Activated naive CD4-positive, alpha-beta T cell treated with anti-CD3 and anti-CD28 coated beads, Interleukin-2, amount 10 ng/mL, durations not matched to agents 7 days and 5 days (primary cell): Measurements from ENCODE around the gene ATF2.
A peak's percentile ranks its signal among the peaks of the same experiment; 100 is the strongest.

Experiments used
- CTCF ChIA-PET: fragments of 350-600 bp; sonication (Branson Sonifier 250); formaldehyde crosslinking; loops from one replicate; lab custom pipeline; 2021; ENCODE audit warnings: antibody characterized with exemption; lab: Charles Lee
- DNase-seq: peaks from one replicate; pipeline ENCODE4 v3.0.0-alpha.2; 2020
- H3K27ac Mint-ChIP-seq: one replicate; pipeline ENCODE4 v1.8.0; 2021; ENCODE audit warnings: mild to moderate bottlenecking, moderate library complexity, mixed read lengths
- H3K27me3 Mint-ChIP-seq: one replicate; pipeline ENCODE4 v1.8.0; 2021; ENCODE audit warnings: mild to moderate bottlenecking, mixed read lengths
- H3K36me3 Mint-ChIP-seq: one replicate; pipeline ENCODE4 v1.8.0; 2021; ENCODE audit warnings: mixed read lengths
- H3K4me1 Mint-ChIP-seq: one replicate; pipeline ENCODE4 v1.8.0; 2021; ENCODE audit warnings: mixed read lengths
- H3K4me3 Mint-ChIP-seq: one replicate; pipeline ENCODE4 v1.8.0; 2021; ENCODE audit warnings: mild to moderate bottlenecking, moderate library complexity, mixed read lengths
- H3K9me3 Mint-ChIP-seq: one replicate; pipeline ENCODE4 v1.8.0; 2021; ENCODE audit warnings: mixed read lengths

The ATF2 gene, protein sequence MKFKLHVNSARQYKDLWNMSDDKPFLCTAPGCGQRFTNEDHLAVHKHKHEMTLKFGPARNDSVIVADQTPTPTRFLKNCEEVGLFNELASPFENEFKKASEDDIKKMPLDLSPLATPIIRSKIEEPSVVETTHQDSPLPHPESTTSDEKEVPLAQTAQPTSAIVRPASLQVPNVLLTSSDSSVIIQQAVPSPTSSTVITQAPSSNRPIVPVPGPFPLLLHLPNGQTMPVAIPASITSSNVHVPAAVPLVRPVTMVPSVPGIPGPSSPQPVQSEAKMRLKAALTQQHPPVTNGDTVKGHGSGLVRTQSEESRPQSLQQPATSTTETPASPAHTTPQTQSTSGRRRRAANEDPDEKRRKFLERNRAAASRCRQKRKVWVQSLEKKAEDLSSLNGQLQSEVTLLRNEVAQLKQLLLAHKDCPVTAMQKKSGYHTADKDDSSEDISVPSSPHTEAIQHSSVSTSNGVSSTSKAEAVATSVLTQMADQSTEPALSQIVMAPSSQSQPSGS

DNA sequence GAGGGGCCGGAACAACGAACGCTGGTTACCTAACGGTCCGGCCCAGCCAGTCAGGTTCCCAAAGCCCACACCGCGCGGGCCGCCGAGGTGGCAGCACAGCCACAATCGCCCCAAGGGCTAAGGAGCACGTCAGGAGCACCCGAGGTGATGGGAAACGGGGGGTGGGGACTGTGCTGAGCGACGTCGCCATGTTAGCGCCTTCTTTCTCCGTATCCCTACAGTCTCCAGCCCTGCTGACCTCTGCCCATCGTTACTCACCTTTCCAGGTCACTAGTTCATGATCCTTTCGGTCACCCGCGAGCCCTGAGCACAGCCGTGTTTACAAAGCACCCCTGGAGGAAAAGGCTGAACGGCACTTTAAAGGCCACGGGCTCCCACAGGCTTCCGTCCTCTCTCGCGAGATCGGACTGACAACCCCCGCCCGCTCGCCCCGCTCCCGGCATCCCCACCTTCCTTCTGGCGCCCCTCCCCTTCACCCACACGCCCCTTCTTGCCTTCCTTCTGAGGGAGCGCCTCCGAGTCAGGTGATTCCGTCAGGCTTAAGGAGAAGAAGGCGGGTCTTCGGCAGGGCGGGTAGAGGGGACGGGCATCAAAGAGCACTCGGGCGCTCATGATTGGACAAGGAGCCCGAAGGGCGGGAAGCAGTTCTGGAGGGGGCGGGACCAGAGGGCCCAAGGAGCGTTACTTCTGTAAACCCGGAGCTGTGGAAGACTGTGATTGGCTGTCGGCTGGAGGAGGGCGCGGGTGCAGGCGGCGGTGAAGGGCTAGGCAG, at the start of gene ATF2:
Gene ATF2, minus strand, starts transcription at position 412 of the 772 bp plus-strand sequence. CDS start 31,760 bp downstream, outside the sequence.
- peaks cover 63% of the 10 kb centered on the region for H3K4me1 Mint-ChIP-seq
- CTCF ChIA-PET, result no interaction called here
- no peaks in the 10 kb centered on the region for H3K27me3 Mint-ChIP-seq
- H3K9me3 Mint-ChIP-seq, result no peaks in the 10 kb centered on the region
- peak within 1 kb of the TSS; percentile 98 for H3K27ac Mint-ChIP-seq
- peaks cover 17% of the 10 kb centered on the region for H3K36me3 Mint-ChIP-seq
- DNase-seq, result peak; percentile 99
- H3K4me3 Mint-ChIP-seq, result peak within 1 kb of the TSS; percentile 99

DNA sequence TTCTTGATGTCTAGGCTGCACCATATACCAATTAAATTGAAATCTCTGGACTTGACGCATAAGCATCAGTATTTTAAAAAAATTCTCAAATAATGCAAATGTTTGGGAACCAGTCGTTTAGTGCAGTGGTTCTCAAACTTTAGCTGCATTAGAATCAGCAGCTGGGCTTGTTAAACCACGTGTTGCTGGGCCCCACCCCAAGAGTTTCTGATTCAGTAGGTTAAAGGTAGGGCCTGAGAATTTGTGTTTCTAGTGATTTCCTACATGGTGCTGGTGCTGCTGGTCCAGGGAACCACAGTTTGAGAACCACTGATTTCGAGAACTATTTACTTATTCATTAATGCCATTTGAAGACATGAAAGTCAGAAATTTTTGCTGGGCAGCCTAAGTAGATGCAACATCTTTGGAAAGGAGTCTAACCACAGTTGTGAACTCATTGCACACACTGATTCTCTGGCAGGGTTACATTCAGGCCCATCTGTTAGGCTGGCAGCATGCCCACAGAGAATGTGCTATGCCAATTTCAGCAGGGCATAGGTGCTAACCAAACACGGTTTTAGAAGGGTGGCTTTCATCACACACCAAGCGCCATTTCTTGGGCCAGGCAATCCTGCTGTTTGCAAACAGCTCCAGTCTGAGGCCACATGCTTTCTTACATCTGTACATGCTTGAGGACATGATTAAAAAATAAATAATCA, 39.9 kb upstream of the ATF2 start:
- Mint-ChIP-seq H3K27ac (no peak overlapping the region), H3K4me1 (peaks cover 4% of the 10 kb centered on the region), H3K4me3 (no peak overlapping the region), H3K36me3 (no peaks in the 10 kb centered on the region), H3K27me3 (peaks cover 7% of the 10 kb centered on the region), H3K9me3 (no peaks in the 10 kb centered on the region)
- no peak for DNase-seq
- CTCF ChIA-PET, result interaction anchor here (1.5 kb wide), 1 partner anchor 43 kb away, joined by 3 read pairs; no protein-coding TSS in a partner anchor

DNA sequence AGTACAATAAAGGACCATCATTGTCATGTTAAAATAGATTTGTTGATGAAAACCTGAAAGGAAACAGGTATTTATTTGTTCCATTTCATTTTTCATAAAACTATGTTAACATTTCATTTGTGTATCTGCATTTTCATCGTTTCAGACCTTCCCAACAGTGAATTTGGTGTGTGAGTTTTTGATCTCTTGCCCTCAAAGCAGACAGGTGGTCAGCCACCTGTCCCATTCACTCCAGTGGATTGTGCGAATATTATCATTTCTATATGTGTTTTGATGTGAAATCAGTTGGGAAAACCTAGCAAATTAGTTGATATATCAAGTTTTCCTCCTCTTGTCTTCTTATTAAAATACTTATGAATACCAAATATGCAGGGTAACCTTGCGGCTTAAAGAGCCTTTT, 38.9 kb upstream of the ATF2 start:
- Mint-ChIP-seq H3K4me3 (no peak overlapping the region), H3K4me1 (peaks cover 4% of the 10 kb centered on the region), H3K36me3 (no peaks in the 10 kb centered on the region), H3K9me3 (no peaks in the 10 kb centered on the region), H3K27me3 (peaks cover 3% of the 10 kb centered on the region), H3K27ac (no peak overlapping the region)
- CTCF ChIA-PET, result interaction anchor here (1.0 kb wide), 1 partner anchor 44 kb away, joined by 4 read pairs; no protein-coding TSS in a partner anchor
- DNase-seq, result no peak

- no peak for DNase-seq
- Mint-ChIP-seq H3K27me3 (peaks cover 3% of the 10 kb centered on the region), H3K4me3 (no peak overlapping the region), H3K36me3 (no peaks in the 10 kb centered on the region), H3K9me3 (no peaks in the 10 kb centered on the region), H3K4me1 (peaks cover 4% of the 10 kb centered on the region), H3K27ac (no peak overlapping the region)
- CTCF ChIA-PET, result interaction anchor here (2.6 kb wide), 1 partner anchor 77 kb away, joined by 21 read pairs; no protein-coding TSS in a partner anchor
These were observed 37.5 kb upstream of the ATF2 start for GRCh38 chr2:175205523-175205922.

- Mint-ChIP-seq H3K4me3 (no peak overlapping the region), H3K4me1 (peaks cover 4% of the 10 kb centered on the region), H3K27ac (no peak overlapping the region), H3K9me3 (no peaks in the 10 kb centered on the region), H3K27me3 (peaks cover 8% of the 10 kb centered on the region), H3K36me3 (no peaks in the 10 kb centered on the region)
- peak; percentile 57 for DNase-seq
- CTCF ChIA-PET, result interaction anchor here (0.7 to 2.6 kb wide), 10 partner anchors 10 to 173 kb away, joined by 3 to 21 read pairs (median 4); no protein-coding TSS in a partner anchor
These were observed 35.9 kb upstream of the ATF2 start for GRCh38 chr2:175203621-175204496.

GRCh38 chr2:175195012-175195411, 27.0 kb upstream of the ATF2 start:
- H3K9me3 Mint-ChIP-seq, result peaks cover 4% of the 10 kb centered on the region
- CTCF ChIA-PET, result no interaction called here
- DNase-seq, result no peak
- H3K27ac Mint-ChIP-seq, result no peak overlapping the region
- no peaks in the 10 kb centered on the region for H3K4me1 Mint-ChIP-seq
- H3K36me3 Mint-ChIP-seq, result no peaks in the 10 kb centered on the region
- H3K4me3 Mint-ChIP-seq, result no peak overlapping the region
- peaks cover 23% of the 10 kb centered on the region for H3K27me3 Mint-ChIP-seq

DNA sequence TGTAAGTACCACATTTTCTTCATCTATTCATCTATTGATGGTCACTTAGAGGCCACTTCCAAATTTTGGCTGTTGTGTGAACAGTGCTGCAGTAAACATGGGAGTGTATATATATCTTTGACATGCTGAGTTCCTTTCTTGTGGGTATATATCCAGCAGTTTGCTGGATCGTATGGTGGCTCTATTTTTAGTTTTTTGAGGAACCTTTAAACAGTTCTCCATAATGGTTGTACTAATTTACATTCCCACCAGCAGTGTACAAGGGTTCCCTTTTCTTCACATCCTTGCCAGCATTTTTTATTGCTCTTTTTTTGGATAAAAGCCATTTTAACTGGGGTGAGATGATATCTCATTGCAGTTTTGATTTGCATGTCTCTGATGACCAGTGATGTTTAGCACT, 20.8 kb upstream of the ATF2 start:
- H3K4me3 Mint-ChIP-seq, result no peak overlapping the region
- H3K9me3 Mint-ChIP-seq, result peaks cover 4% of the 10 kb centered on the region
- no peaks in the 10 kb centered on the region for H3K4me1 Mint-ChIP-seq
- no peak overlapping the region for H3K27ac Mint-ChIP-seq
- CTCF ChIA-PET, result interaction anchor here (0.7 kb wide), 1 partner anchor 11 kb away, joined by 3 read pairs; no protein-coding TSS in a partner anchor
- H3K36me3 Mint-ChIP-seq, result no peaks in the 10 kb centered on the region
- H3K27me3 Mint-ChIP-seq, result peaks cover 9% of the 10 kb centered on the region
- no peak for DNase-seq

DNA sequence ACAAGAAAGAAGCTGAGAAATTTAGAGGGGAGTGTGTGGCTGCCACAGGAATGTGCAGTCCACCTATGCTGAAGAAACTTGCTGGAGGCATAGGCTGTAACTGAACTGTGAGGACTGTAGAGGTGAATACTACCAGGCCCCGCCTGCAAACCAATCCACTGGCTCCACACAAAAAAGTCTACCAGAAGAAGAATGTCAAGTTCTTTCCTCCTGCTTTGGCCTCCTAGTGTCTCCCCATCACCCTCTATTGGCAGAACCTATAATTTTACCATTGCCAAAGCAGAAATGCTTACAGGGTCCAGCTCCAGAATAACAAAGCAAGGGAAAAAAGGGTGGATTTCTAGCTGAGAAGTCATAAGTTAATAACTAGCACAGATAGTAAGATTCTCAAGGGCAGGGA, 19.4 kb upstream of the ATF2 start:
- CTCF ChIA-PET, result interaction anchor here (0.7 to 1.4 kb wide), 5 partner anchors 9 to 149 kb away, joined by 3 to 4 read pairs (median 3); no protein-coding TSS in a partner anchor
- Mint-ChIP-seq H3K9me3 (peaks cover 2% of the 10 kb centered on the region), H3K4me1 (no peaks in the 10 kb centered on the region), H3K27me3 (peaks cover 9% of the 10 kb centered on the region), H3K4me3 (no peak overlapping the region), H3K27ac (no peak overlapping the region), H3K36me3 (no peaks in the 10 kb centered on the region)
- DNase-seq, result peak; percentile 25

DNA sequence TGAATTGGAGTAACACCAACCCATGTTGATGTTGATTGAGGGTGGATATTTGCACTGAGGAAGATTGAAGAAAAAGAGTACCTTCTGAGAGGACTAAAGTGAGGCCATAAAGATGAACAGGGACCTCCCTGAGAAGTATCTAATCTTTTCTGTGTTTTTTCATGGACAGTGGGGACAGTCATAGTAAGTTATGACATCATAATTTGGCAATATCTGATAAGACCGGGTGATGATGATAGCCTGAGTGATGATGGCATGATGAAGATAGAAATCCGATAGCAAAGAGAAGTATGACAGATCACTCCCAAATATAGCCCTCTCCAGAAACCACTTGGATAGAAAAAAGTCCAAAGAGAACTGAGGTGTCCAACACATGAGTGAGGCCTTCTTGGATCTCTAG, 15.7 kb upstream of the ATF2 start:
- H3K27ac Mint-ChIP-seq, result no peak overlapping the region
- no peaks in the 10 kb centered on the region for H3K27me3 Mint-ChIP-seq
- CTCF ChIA-PET, result interaction anchor here (1.0 kb wide), 1 partner anchor 20 kb away, joined by 3 read pairs; no protein-coding TSS in a partner anchor
- peaks cover 3% of the 10 kb centered on the region for H3K9me3 Mint-ChIP-seq
- H3K36me3 Mint-ChIP-seq, result peaks cover 15% of the 10 kb centered on the region
- DNase-seq, result no peak
- H3K4me3 Mint-ChIP-seq, result no peak overlapping the region
- H3K4me1 Mint-ChIP-seq, result peaks cover 19% of the 10 kb centered on the region

DNA sequence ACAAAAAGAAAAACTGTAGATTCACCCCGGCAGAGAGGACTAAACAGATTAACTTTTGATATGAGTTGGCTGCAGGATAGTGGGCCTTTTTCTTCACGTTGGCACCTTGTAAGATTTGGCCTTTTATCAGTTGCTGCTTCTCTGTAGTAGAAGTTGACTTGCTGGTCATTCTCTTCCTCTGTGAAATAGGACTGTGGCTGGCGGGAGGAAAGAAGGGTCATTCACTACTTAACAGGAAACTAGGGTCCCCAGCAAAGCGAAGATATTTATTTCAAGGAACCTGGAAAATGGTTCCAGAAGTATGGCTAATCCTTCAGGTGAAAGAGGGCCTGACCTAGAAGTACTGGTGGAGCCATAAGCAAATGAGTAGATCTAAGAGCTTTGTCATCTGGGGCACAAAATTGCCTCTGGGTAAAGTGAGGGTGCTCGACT, 13.9 kb upstream of the ATF2 start:
- CTCF ChIA-PET, result interaction anchor here (0.7 kb wide), 1 partner anchor 151 kb away, joined by 3 read pairs; no protein-coding TSS in a partner anchor
- H3K9me3 Mint-ChIP-seq, result peaks cover 3% of the 10 kb centered on the region

DNA sequence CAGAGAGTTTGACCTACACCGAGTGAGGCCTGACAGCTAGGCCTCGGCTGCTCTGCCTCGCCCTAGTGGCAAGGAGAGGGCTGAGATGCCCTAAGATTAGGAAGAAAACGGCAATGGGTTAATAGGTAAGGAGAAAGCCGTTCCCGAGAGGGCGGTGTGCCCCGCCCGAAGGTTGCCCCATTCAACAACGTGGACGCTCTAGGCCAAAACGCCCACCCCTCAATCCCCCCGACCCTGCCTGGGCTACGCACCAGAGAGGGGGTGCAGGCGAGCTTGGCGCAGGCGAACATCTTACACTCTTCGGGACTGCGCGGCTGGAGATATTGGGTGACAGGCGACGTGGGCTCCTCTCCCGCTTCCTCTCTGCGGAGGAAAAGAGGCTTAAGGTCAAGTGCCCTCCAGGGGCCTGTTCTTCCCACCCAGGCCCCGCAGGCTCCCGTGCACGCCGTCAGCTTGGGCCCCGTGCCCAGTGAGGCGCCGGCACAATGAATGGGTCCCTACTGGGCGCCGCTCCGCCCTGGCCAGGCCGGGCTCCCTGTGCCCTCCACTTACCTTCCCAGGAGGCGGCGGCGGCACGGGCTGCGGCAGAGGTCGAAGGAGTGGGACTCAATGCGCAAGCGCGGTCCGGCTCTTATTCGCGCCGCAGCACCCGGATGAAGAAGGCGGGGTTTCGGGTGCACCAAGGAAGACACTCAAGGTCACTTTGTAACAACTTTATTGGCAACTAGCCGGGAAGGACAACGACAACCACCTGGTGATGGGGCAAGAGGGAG, 13.3 kb upstream of the ATF2 start, which contains the start of gene ATP5MC3:
Gene ATP5MC3, minus strand, starts transcription at position 607 of the 773 bp plus-strand sequence. Its CDS starts 317 bp downstream, at position 290.
- H3K27ac Mint-ChIP-seq, result peak within 1 kb of the TSS; percentile 92
- peaks cover 3% of the 10 kb centered on the region for H3K9me3 Mint-ChIP-seq
- no peaks in the 10 kb centered on the region for H3K27me3 Mint-ChIP-seq
- peaks cover 32% of the 10 kb centered on the region for H3K36me3 Mint-ChIP-seq
- CTCF ChIA-PET, result interaction anchor here (0.7 kb wide), 1 partner anchor 150 kb away, joined by 3 read pairs; no protein-coding TSS in a partner anchor
- H3K4me3 Mint-ChIP-seq, result peak within 1 kb of the TSS; percentile 80
- peaks cover 27% of the 10 kb centered on the region for H3K4me1 Mint-ChIP-seq
- peak; percentile 95 for DNase-seq

More for the DNA sequence above, 13.9 kb upstream of the ATF2 start:
- Mint-ChIP-seq H3K4me1 (peaks cover 22% of the 10 kb centered on the region), H3K36me3 (peaks cover 27% of the 10 kb centered on the region), H3K4me3 (peak overlapping the region; percentile 80), H3K27ac (peak overlapping the region; percentile 92), H3K27me3 (no peaks in the 10 kb centered on the region)
- DNase-seq, result no peak

DNA sequence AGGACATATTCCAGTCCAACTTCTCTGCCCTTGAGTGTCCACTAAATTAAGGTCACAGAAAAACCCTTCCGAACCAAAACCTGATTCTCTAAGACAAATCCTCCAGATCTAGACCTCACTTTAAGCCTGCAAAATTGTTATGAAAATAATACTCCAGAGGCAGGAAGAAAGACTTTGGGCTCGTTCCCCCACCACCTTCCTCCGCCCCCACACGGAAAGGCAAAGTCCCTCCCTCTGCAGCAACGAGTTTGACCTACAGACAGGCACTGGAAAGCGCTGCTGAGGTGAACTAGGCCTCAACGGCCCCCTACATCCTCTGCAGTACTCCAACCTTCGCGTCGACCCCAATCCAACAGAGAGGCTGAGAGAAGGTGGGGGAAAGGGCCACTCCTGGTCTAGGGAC, 12.7 kb upstream of the ATF2 start:
- peak overlapping the region; percentile 80 for H3K4me3 Mint-ChIP-seq
- peaks cover 35% of the 10 kb centered on the region for H3K36me3 Mint-ChIP-seq
- no peaks in the 10 kb centered on the region for H3K27me3 Mint-ChIP-seq
- peak; percentile 72 for DNase-seq
- CTCF ChIA-PET, result no interaction called here
- peak overlapping the region; percentile 92 for H3K27ac Mint-ChIP-seq
- peaks cover 3% of the 10 kb centered on the region for H3K9me3 Mint-ChIP-seq
- peaks cover 27% of the 10 kb centered on the region for H3K4me1 Mint-ChIP-seq
